Stimulated activated CD8-positive, alpha-beta memory T cell treated with anti-CD3 and anti-CD28 coated beads, Interleukin-4, amount 100 ng/mL, for 4 hours (primary cell): ENCODE results near the gene RIPOR3.
"Not testable (repeated sequence)": the region's sequence is repeated elsewhere in the genome, so short reads cannot be mapped to it uniquely, and the experiment has no call there.

Source experiments
- DNase-seq, 2 donors: peaks; one replicate each; pipeline ENCODE4 v3.0.0-alpha.2; 2020; ENCODE audit warnings: low read depth in 2 of 2, low spot score in 1 of 2

Gene RIPOR3

GRCh38 chr20:50578061-50578777 lies 113.1 kb downstream of the RIPOR3 start:
- DNase-seq = no peak

GRCh38 chr20:50577175-50578018 lies 113.9 kb downstream of the RIPOR3 start:
- no peak for DNase-seq

GRCh38 chr20:50575865-50576720 lies 115.2 kb downstream of the RIPOR3 start:
- DNase-seq = peak; percentile 18 to 33

GRCh38 chr20:50574586-50574985 lies 116.8 kb downstream of the RIPOR3 start:
- DNase-seq = no peak

- no peak for DNase-seq
Observed at GRCh38 chr20:50574108-50574507, 117.2 kb downstream of the RIPOR3 start.

- DNase-seq = no peak
Observed at GRCh38 chr20:50572938-50573777, 118.2 kb downstream of the RIPOR3 start.

- DNase-seq = no peak
Observed at GRCh38 chr20:50571466-50571865, 119.9 kb downstream of the RIPOR3 start.

GRCh38 chr20:50569864-50570836 lies 121.2 kb downstream of the RIPOR3 start:
- DNase-seq = no peak

GRCh38 chr20:50569487-50569863 lies 121.9 kb downstream of the RIPOR3 start:
- not testable (repeated sequence) for DNase-seq

GRCh38 chr20:50568549-50568942 lies 122.8 kb downstream of the RIPOR3 start:
- DNase-seq = no peak

- DNase-seq = no peak
Observed at GRCh38 chr20:50567860-50568548, 123.3 kb downstream of the RIPOR3 start.

- no peak for DNase-seq
Observed at GRCh38 chr20:50565871-50566270, 125.5 kb downstream of the RIPOR3 start.

- no peak for DNase-seq
Observed at GRCh38 chr20:50565383-50565782, 126.0 kb downstream of the RIPOR3 start.

GRCh38 chr20:50563133-50563944 lies 128.0 kb downstream of the RIPOR3 start:
- DNase-seq = no peak

GRCh38 chr20:50562262-50562701 lies 129.1 kb downstream of the RIPOR3 start:
- no peak for DNase-seq

- DNase-seq = peak; percentile 22 to 35
Observed at GRCh38 chr20:50561379-50562078, 129.8 kb downstream of the RIPOR3 start.

- no peak for DNase-seq
Observed at GRCh38 chr20:50560867-50561266, 130.5 kb downstream of the RIPOR3 start.
